ENCODE data around the gene ARHGEF26. TPM values are rescaled to one million over a fixed set of nuclear protein-coding genes. Genes with fewer than 3 reads are reported as not detected.

Gene ARHGEF26
- total RNA-seq, 1 experiment from 2014 or later = 14.1 TPM

- ATAC-seq (no peak), DNase-seq (ENCODE audit: low spot score) (no peak)
- Mint-ChIP-seq H3K4me3 (no peak overlapping the region), H3K36me3 (peaks cover 6% of the 10 kb centered on the region), H3K27ac (no peak overlapping the region), H3K4me1 (peaks cover 2% of the 10 kb centered on the region; the same call in 1 of the 2 replicates), H3K27me3 (ENCODE audit: low read depth) (no peaks in the 10 kb centered on the region), H3K9me3 (no peaks in the 10 kb centered on the region)
- ChIA-PET POLR2A (no interaction called here), CTCF (no interaction called here)
- no peak for TF ChIP-seq SOX15 (CRISPR knock-in tag; IDR thresholded peaks at IDR 0.05)
- no peak for TF ChIP-seq ZNF121 (CRISPR knock-in tag; IDR thresholded peaks at IDR 0.05)
- TF ChIP-seq ZNF423 (CRISPR knock-in tag; IDR thresholded peaks at IDR 0.05) = no peak
- TF ChIP-seq TEAD4 (CRISPR knock-in tag; IDR thresholded peaks at IDR 0.05) = no peak
- TF ChIP-seq ZNF263 (CRISPR knock-in tag; IDR thresholded peaks at IDR 0.05; ENCODE audit: low read depth) = no peak
- TF ChIP-seq ATF1 (CRISPR knock-in tag; IDR thresholded peaks at IDR 0.05) = no peak
- TF ChIP-seq, protein P1, sequence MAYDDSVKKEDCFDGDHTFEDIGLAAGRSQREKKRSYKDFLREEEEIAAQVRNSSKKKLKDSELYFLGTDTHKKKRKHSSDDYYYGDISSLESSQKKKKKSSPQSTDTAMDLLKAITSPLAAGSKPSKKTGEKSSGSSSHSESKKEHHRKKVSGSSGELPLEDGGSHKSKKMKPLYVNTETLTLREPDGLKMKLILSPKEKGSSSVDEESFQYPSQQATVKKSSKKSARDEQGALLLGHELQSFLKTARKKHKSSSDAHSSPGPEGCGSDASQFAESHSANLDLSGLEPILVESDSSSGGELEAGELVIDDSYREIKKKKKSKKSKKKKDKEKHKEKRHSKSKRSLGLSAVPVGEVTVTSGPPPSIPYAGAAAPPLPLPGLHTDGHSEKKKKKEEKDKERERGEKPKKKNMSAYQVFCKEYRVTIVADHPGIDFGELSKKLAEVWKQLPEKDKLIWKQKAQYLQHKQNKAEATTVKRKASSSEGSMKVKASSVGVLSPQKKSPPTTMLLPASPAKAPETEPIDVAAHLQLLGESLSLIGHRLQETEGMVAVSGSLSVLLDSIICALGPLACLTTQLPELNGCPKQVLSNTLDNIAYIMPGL (CRISPR knock-in tag; IDR thresholded peaks at IDR 0.05) = no peak
- TF ChIP-seq NFYB (CRISPR knock-in tag; conservative IDR thresholded peaks at IDR 0.05; ENCODE audit: low read depth) = no peak
- TF ChIP-seq, protein P2, sequence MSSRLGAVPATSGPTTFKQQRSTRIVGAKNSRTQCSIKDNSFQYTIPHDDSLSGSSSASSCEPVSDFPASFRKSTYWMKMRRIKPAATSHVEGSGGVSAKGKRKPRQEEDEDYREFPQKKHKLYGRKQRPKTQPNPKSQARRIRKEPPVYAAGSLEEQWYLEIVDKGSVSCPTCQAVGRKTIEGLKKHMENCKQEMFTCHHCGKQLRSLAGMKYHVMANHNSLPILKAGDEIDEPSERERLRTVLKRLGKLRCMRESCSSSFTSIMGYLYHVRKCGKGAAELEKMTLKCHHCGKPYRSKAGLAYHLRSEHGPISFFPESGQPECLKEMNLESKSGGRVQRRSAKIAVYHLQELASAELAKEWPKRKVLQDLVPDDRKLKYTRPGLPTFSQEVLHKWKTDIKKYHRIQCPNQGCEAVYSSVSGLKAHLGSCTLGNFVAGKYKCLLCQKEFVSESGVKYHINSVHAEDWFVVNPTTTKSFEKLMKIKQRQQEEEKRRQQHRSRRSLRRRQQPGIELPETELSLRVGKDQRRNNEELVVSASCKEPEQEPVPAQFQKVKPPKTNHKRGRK (CRISPR knock-in tag; IDR thresholded peaks at IDR 0.05; ENCODE audit: borderline replicate concordance) = no peak
- TF ChIP-seq, protein P3, sequence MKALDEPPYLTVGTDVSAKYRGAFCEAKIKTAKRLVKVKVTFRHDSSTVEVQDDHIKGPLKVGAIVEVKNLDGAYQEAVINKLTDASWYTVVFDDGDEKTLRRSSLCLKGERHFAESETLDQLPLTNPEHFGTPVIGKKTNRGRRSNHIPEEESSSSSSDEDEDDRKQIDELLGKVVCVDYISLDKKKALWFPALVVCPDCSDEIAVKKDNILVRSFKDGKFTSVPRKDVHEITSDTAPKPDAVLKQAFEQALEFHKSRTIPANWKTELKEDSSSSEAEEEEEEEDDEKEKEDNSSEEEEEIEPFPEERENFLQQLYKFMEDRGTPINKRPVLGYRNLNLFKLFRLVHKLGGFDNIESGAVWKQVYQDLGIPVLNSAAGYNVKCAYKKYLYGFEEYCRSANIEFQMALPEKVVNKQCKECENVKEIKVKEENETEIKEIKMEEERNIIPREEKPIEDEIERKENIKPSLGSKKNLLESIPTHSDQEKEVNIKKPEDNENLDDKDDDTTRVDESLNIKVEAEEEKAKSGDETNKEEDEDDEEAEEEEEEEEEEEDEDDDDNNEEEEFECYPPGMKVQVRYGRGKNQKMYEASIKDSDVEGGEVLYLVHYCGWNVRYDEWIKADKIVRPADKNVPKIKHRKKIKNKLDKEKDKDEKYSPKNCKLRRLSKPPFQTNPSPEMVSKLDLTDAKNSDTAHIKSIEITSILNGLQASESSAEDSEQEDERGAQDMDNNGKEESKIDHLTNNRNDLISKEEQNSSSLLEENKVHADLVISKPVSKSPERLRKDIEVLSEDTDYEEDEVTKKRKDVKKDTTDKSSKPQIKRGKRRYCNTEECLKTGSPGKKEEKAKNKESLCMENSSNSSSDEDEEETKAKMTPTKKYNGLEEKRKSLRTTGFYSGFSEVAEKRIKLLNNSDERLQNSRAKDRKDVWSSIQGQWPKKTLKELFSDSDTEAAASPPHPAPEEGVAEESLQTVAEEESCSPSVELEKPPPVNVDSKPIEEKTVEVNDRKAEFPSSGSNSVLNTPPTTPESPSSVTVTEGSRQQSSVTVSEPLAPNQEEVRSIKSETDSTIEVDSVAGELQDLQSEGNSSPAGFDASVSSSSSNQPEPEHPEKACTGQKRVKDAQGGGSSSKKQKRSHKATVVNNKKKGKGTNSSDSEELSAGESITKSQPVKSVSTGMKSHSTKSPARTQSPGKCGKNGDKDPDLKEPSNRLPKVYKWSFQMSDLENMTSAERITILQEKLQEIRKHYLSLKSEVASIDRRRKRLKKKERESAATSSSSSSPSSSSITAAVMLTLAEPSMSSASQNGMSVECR (CRISPR knock-in tag; IDR thresholded peaks at IDR 0.05; ENCODE audit: borderline replicate concordance) = no peak
- TF ChIP-seq, protein P4, sequence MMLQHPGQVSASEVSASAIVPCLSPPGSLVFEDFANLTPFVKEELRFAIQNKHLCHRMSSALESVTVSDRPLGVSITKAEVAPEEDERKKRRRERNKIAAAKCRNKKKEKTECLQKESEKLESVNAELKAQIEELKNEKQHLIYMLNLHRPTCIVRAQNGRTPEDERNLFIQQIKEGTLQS (CRISPR knock-in tag; conservative IDR thresholded peaks at IDR 0.05) = no peak
- TF ChIP-seq FOXP1 (CRISPR knock-in tag; IDR thresholded peaks at IDR 0.05; ENCODE audit: borderline replicate concordance) = no peak
- no peak for TF ChIP-seq KAT7 (CRISPR knock-in tag; IDR thresholded peaks at IDR 0.05; ENCODE audit: borderline replicate concordance)
- no peak for TF ChIP-seq MYBL2 (CRISPR knock-in tag; IDR thresholded peaks at IDR 0.05)
Measured at GRCh38 chr3:154223519-154223918, 102.3 kb downstream of the ARHGEF26 start.

GRCh38 chr3:154224366-154224765 is 103.2 kb downstream of the ARHGEF26 start:
- Mint-ChIP-seq H3K27me3 (ENCODE audit: low read depth) (no peaks in the 10 kb centered on the region), H3K27ac (no peak overlapping the region), H3K4me3 (no peak overlapping the region), H3K9me3 (no peaks in the 10 kb centered on the region), H3K36me3 (no peaks in the 10 kb centered on the region; the same call in 1 of the 2 replicates), H3K4me1 (peaks cover 5% of the 10 kb centered on the region; the same call in 1 of the 2 replicates)
- DNase-seq (ENCODE audit: low spot score) (no peak), ATAC-seq (no peak)
- ChIA-PET CTCF (no interaction called here), POLR2A (no interaction called here)
- TF ChIP-seq FOXP1 (CRISPR knock-in tag; IDR thresholded peaks at IDR 0.05; ENCODE audit: borderline replicate concordance) (no peak), SOX15 (CRISPR knock-in tag; IDR thresholded peaks at IDR 0.05) (no peak), GTF2I (CRISPR knock-in tag; conservative IDR thresholded peaks at IDR 0.05) (no peak), MAX (CRISPR knock-in tag; IDR thresholded peaks at IDR 0.05) (no peak), ZBTB43 (CRISPR knock-in tag; IDR thresholded peaks at IDR 0.05) (no peak), TP53 (CRISPR knock-in tag; IDR thresholded peaks at IDR 0.05) (no peak), TEAD4 (CRISPR knock-in tag; IDR thresholded peaks at IDR 0.05) (no peak), GABPB1 (CRISPR knock-in tag; IDR thresholded peaks at IDR 0.05) (no peak), TEAD1 (CRISPR knock-in tag; IDR thresholded peaks at IDR 0.05) (no peak)
- TF ChIP-seq, protein P5, sequence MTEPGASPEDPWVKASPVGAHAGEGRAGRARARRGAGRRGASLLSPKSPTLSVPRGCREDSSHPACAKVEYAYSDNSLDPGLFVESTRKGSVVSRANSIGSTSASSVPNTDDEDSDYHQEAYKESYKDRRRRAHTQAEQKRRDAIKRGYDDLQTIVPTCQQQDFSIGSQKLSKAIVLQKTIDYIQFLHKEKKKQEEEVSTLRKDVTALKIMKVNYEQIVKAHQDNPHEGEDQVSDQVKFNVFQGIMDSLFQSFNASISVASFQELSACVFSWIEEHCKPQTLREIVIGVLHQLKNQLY (CRISPR knock-in tag; IDR thresholded peaks at IDR 0.05) = no peak
- TF ChIP-seq, protein P6, sequence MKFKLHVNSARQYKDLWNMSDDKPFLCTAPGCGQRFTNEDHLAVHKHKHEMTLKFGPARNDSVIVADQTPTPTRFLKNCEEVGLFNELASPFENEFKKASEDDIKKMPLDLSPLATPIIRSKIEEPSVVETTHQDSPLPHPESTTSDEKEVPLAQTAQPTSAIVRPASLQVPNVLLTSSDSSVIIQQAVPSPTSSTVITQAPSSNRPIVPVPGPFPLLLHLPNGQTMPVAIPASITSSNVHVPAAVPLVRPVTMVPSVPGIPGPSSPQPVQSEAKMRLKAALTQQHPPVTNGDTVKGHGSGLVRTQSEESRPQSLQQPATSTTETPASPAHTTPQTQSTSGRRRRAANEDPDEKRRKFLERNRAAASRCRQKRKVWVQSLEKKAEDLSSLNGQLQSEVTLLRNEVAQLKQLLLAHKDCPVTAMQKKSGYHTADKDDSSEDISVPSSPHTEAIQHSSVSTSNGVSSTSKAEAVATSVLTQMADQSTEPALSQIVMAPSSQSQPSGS (CRISPR knock-in tag; IDR thresholded peaks at IDR 0.05; ENCODE audit: borderline replicate concordance, low read depth) = no peak
- TF ChIP-seq, protein P1 (CRISPR knock-in tag; IDR thresholded peaks at IDR 0.05) = no peak

Data from WTC11 (cell line).